GM13976 (cell line): ENCODE measurements around the gene DNMT3A.

Source experiments
- DNase-seq: peaks from one replicate; pipeline ENCODE4 v3.0.0; 2012; ENCODE audit warnings: low spot score
- CTCF ChIP-seq: IDR thresholded peaks from 2 replicates; pipeline ENCODE4 v1.5.1; 2012; ENCODE audit warnings: borderline replicate concordance, mild to moderate bottlenecking; ENCODE audit not compliant: insufficient read depth; ENCODE audit errors: extremely low read depth, missing control alignments, control extremely low read depth
- in situ Hi-C: fragments of 300-500 bp; cut with MboI; formaldehyde crosslinking; loops from one replicate; pipeline ENCODE4 v1.12.0; 2022; ENCODE audit warnings: low sequenced_read_pairs, mixed read lengths, inconsistent platforms; ENCODE audit not compliant: unreplicated experiment

DNMT3A gene

DNA sequence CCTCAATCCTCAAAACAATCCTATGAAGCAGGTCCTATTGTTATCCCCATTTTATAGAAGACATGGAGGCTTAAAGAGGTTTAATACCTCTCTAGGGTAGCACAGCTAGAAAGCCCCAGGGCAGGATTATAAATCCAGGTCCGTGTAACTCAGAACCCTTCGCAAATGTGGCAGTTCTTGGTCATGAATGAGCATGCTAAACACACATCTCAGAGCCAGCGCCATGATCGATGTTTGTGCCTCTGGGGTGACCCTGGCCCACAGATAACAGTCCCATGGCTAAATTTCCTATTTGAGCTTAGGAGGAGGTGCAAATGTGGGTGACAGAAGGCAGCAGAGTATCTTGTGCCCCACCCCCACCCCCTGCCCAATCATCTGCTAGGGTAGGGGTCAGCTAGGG lies 17.5 kb downstream of the DNMT3A start:
- no peak for DNase-seq
- TF ChIP-seq CTCF = no peak
- in situ Hi-C loops = no loop called here

DNA sequence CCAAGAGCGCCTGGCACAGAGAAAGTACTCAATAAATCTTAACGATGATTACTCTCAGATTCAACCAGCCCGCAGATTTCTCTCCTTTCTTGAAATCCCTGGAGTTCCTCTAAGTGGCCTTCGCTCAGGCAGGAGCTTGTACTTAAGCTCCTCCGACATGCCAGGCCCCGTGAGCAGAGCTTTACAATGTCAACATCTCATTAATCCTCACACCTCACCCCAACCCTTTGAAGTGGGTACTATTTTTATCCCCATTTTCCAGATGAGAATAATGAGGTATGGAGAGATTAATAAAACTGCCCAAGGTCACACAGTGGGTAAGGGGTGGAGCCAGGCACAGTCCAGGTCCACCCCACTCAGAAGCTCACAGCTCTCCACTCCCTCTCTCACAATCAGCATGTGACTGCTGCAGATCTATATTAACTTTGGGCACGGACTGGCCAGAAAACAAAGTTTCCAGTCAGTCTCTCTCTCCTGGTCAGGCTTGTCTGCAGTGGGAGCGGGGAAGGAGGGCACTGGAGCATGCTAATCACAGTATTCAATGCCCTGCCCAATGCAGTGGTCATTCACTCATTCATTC lies 18.0 kb downstream of the DNMT3A start:
- in situ Hi-C loops = no loop called here

GRCh38 chr2:25323042-25323514 lies 18.6 kb downstream of the DNMT3A start:
- in situ Hi-C loops = no loop called here
- TF ChIP-seq CTCF = no peak
- peak; percentile 66 for DNase-seq

More for the DNA sequence above, 18.0 kb downstream of the DNMT3A start:
- no peak for DNase-seq
- no peak for TF ChIP-seq CTCF

- in situ Hi-C loops = no loop called here
- TF ChIP-seq CTCF = no peak
- no peak for DNase-seq
These were observed 19.4 kb downstream of the DNMT3A start for GRCh38 chr2:25322312-25322711.

GRCh38 chr2:25320077-25320476 lies 21.6 kb downstream of the DNMT3A start:
- DNase-seq = no peak
- in situ Hi-C loops = no loop called here
- TF ChIP-seq CTCF = no peak

GRCh38 chr2:25316101-25316500 lies 25.6 kb downstream of the DNMT3A start:
- in situ Hi-C loops = no loop called here
- TF ChIP-seq CTCF = no peak
- DNase-seq = no peak
